Osteocyte (in vitro differentiated cells): ENCODE measurements around the gene MPDZ. TPM values are rescaled to one million over a fixed set of nuclear protein-coding genes. Genes with fewer than 3 reads are reported as not detected.

Experiments
- DNase-seq: peaks from one replicate; pipeline ENCODE4 v3.0.0; 2021; ENCODE audit warnings: mixed read lengths; ENCODE audit not compliant: unreplicated experiment; ENCODE audit errors: extremely low spot score
- H3K27ac Mint-ChIP-seq: one replicate; pipeline ENCODE4 v1.8.0; 2021; ENCODE audit warnings: mild to moderate bottlenecking, mixed read lengths; ENCODE audit not compliant: unreplicated experiment
- H3K27me3 Mint-ChIP-seq: one replicate; pipeline ENCODE4 v1.8.0; 2021; ENCODE audit warnings: mixed read lengths; ENCODE audit not compliant: unreplicated experiment
- H3K36me3 Mint-ChIP-seq: one replicate; pipeline ENCODE4 v1.8.0; 2021; ENCODE audit warnings: mixed read lengths; ENCODE audit not compliant: unreplicated experiment
- H3K4me1 Mint-ChIP-seq: one replicate; pipeline ENCODE4 v1.8.0; 2021; ENCODE audit warnings: mixed read lengths; ENCODE audit not compliant: unreplicated experiment
- H3K4me3 Mint-ChIP-seq: one replicate; pipeline ENCODE4 v1.8.0; 2021; ENCODE audit warnings: mild to moderate bottlenecking, moderate library complexity, mixed read lengths; ENCODE audit not compliant: unreplicated experiment
- H3K9me3 Mint-ChIP-seq: one replicate; pipeline ENCODE4 v1.8.0; 2021; ENCODE audit warnings: mixed read lengths; ENCODE audit not compliant: unreplicated experiment
- CTCF ChIP-seq: fragments of 200-600 bp; sonication (generic); IDR thresholded peaks from 2 replicates; pipeline ENCODE4 v1.5.0; 2021; ENCODE audit warnings: antibody characterized with exemption, mild to moderate bottlenecking, moderate library complexity
- total RNA-seq: library from RNA; stranded (reverse); gene quantifications from 2 replicates; pipeline ENCODE4 v1.2.1, GENCODE V29; 2021

Gene MPDZ
- total RNA-seq, 1 donor from 2014 or later: 51.9 TPM

GRCh38 chr9:13100914-13101572 is 178.4 kb downstream of the MPDZ start:
- Mint-ChIP-seq H3K36me3 (peaks cover 21% of the 10 kb centered on the region), H3K9me3 (no peaks in the 10 kb centered on the region), H3K27ac (no peak overlapping the region), H3K4me1 (peaks cover 4% of the 10 kb centered on the region), H3K27me3 (no peaks in the 10 kb centered on the region), H3K4me3 (no peak overlapping the region)
- no peak for DNase-seq
- no peak for TF ChIP-seq CTCF

GRCh38 chr9:13095056-13095455 is 184.4 kb downstream of the MPDZ start:
- no peak for DNase-seq
- TF ChIP-seq CTCF: no peak
- no peaks in the 10 kb centered on the region for H3K9me3 Mint-ChIP-seq
- peaks cover 11% of the 10 kb centered on the region for H3K4me1 Mint-ChIP-seq
- no peaks in the 10 kb centered on the region for H3K27me3 Mint-ChIP-seq
- no peak overlapping the region for H3K4me3 Mint-ChIP-seq
- no peak overlapping the region for H3K27ac Mint-ChIP-seq
- peaks cover 1% of the 10 kb centered on the region for H3K36me3 Mint-ChIP-seq

- peaks cover 20% of the 10 kb centered on the region for H3K4me1 Mint-ChIP-seq
- H3K36me3 Mint-ChIP-seq: peaks cover 1% of the 10 kb centered on the region
- TF ChIP-seq CTCF: no peak
- H3K27ac Mint-ChIP-seq: peak overlapping the region; percentile 23
- no peaks in the 10 kb centered on the region for H3K27me3 Mint-ChIP-seq
- DNase-seq: no peak
- no peaks in the 10 kb centered on the region for H3K9me3 Mint-ChIP-seq
- H3K4me3 Mint-ChIP-seq: no peak overlapping the region
Observed at GRCh38 chr9:13090628-13091027, 188.9 kb downstream of the MPDZ start.

GRCh38 chr9:13089666-13090065 is 189.8 kb downstream of the MPDZ start:
- Mint-ChIP-seq H3K27ac (no peak overlapping the region), H3K9me3 (peaks cover 4% of the 10 kb centered on the region), H3K4me1 (peaks cover 20% of the 10 kb centered on the region), H3K36me3 (peaks cover 1% of the 10 kb centered on the region), H3K4me3 (no peak overlapping the region), H3K27me3 (no peaks in the 10 kb centered on the region)
- DNase-seq: no peak
- TF ChIP-seq CTCF: no peak

- TF ChIP-seq CTCF: peak; percentile 79
- H3K9me3 Mint-ChIP-seq: peaks cover 4% of the 10 kb centered on the region
- H3K4me1 Mint-ChIP-seq: peaks cover 25% of the 10 kb centered on the region
- H3K4me3 Mint-ChIP-seq: peak overlapping the region; percentile 50
- no peaks in the 10 kb centered on the region for H3K27me3 Mint-ChIP-seq
- DNase-seq: no peak
- no peak overlapping the region for H3K27ac Mint-ChIP-seq
- H3K36me3 Mint-ChIP-seq: peaks cover 1% of the 10 kb centered on the region
Observed at GRCh38 chr9:13088720-13089427, 190.6 kb downstream of the MPDZ start.
